ENCODE results near the gene MRPL17. TPM values are rescaled to one million over a fixed set of nuclear protein-coding genes. Genes with fewer than 3 reads are reported as not detected.

Gene MRPL17
- total and polyA plus RNA-seq, 2 donors (not counting 1 experiment from before 2014, with no cell fraction given): 44.4 to 53.2 TPM

Other genes with a start within 250 kb of the MRPL17 start
- gene HPX, start 242.4 kb downstream of the MRPL17 start, total RNA-seq: 0.26 and 0.83 TPM in 2 replicates
- 0.18 and 0.28 TPM in 2 replicates for gene HPX, start 242.4 kb downstream of the MRPL17 start, polyA plus RNA-seq
- gene TRIM3, start 209.4 kb downstream of the MRPL17 start, total RNA-seq: 24.1 and 29.7 TPM in 2 replicates
- 11.4 and 11.8 TPM in 2 replicates for gene TRIM3, start 209.4 kb downstream of the MRPL17 start, polyA plus RNA-seq
- gene ARFIP2, start 202.0 kb downstream of the MRPL17 start, total RNA-seq: 34.9 and 47.6 TPM in 2 replicates
- gene ARFIP2, start 202.0 kb downstream of the MRPL17 start, polyA plus RNA-seq: 72.4 and 75.5 TPM in 2 replicates
- gene TIMM10B, start 201.8 kb downstream of the MRPL17 start, total RNA-seq: 38.5 and 47.4 TPM in 2 replicates
- gene TIMM10B, start 201.8 kb downstream of the MRPL17 start, polyA plus RNA-seq: 33.6 and 40.9 TPM in 2 replicates
- gene DNHD1, start 186.1 kb downstream of the MRPL17 start, total RNA-seq: 7.2 and 14.7 TPM in 2 replicates
- 2.2 and 2.6 TPM in 2 replicates for gene DNHD1, start 186.1 kb downstream of the MRPL17 start, polyA plus RNA-seq
- gene RRP8, start 79.7 kb downstream of the MRPL17 start, total RNA-seq: 9.2 and 12.1 TPM in 2 replicates
- 12.6 and 13.2 TPM in 2 replicates for gene RRP8, start 79.7 kb downstream of the MRPL17 start, polyA plus RNA-seq
- gene ILK, start 79.6 kb downstream of the MRPL17 start, total RNA-seq: 136 and 176 TPM in 2 replicates
- 420 and 461 TPM in 2 replicates for gene ILK, start 79.6 kb downstream of the MRPL17 start, polyA plus RNA-seq
- 61.9 and 77.8 TPM in 2 replicates for gene TAF10, start 71.1 kb downstream of the MRPL17 start, total RNA-seq
- 142 and 176 TPM in 2 replicates for gene TAF10, start 71.1 kb downstream of the MRPL17 start, polyA plus RNA-seq
- gene TPP1, start 63.9 kb downstream of the MRPL17 start, total RNA-seq: 93.7 and 127 TPM in 2 replicates
- gene TPP1, start 63.9 kb downstream of the MRPL17 start, polyA plus RNA-seq: 136 and 195 TPM in 2 replicates
- 11.0 and 23.9 TPM in 2 replicates for gene DCHS1, start 27.5 kb downstream of the MRPL17 start, total RNA-seq
- 0.92 and 5.0 TPM in 2 replicates for gene DCHS1, start 27.5 kb downstream of the MRPL17 start, polyA plus RNA-seq
- under 0.01 TPM in 2 replicates for gene OR2AG2, start 88.6 kb upstream of the MRPL17 start, total RNA-seq
- 0.03 and 0.26 TPM in 2 replicates for gene OR2AG2, start 88.6 kb upstream of the MRPL17 start, polyA plus RNA-seq
- gene OR2AG1, start 99.7 kb upstream of the MRPL17 start, total RNA-seq: not detected in 2 replicates
- gene OR2AG1, start 99.7 kb upstream of the MRPL17 start, polyA plus RNA-seq: not detected in 2 replicates
- under 0.01 and 0.17 TPM in 2 replicates for gene OR6A2, start 116.3 kb upstream of the MRPL17 start, total RNA-seq
- gene OR6A2, start 116.3 kb upstream of the MRPL17 start, polyA plus RNA-seq: 0.03 TPM in 1 of 2 replicates, not detected in the other
- gene OR10A5, start 162.3 kb upstream of the MRPL17 start, total RNA-seq: not detected in 2 replicates
- gene OR10A5, start 162.3 kb upstream of the MRPL17 start, polyA plus RNA-seq: not detected in 2 replicates
- not detected in 2 replicates for gene OR10A2, start 179.7 kb upstream of the MRPL17 start, total RNA-seq
- not detected in 2 replicates for gene OR10A2, start 179.7 kb upstream of the MRPL17 start, polyA plus RNA-seq
- gene OR10A4, start 193.3 kb upstream of the MRPL17 start, total RNA-seq: not detected in 2 replicates
- not detected in 2 replicates for gene OR10A4, start 193.3 kb upstream of the MRPL17 start, polyA plus RNA-seq
- gene OR2D2, start 209.2 kb upstream of the MRPL17 start, total RNA-seq: 0.26 and 0.33 TPM in 2 replicates
- gene OR2D2, start 209.2 kb upstream of the MRPL17 start, polyA plus RNA-seq: not detected in 2 replicates
- not detected in 2 replicates for gene OR2D3, start 237.7 kb upstream of the MRPL17 start, total RNA-seq
- gene OR2D3, start 237.7 kb upstream of the MRPL17 start, polyA plus RNA-seq: not detected in 2 replicates
- 3.6 and 4.1 TPM in 2 replicates for gene ZNF215, start 243.1 kb upstream of the MRPL17 start, total RNA-seq
- gene ZNF215, start 243.1 kb upstream of the MRPL17 start, polyA plus RNA-seq: 2.7 and 3.8 TPM in 2 replicates

Measured in fibroblast of lung (primary cell).